SH-SY5Y (cell line): ENCODE measurements around the gene ANHX.

Source experiments
- GATA2 ChIP-seq: IDR thresholded peaks from 2 replicates; pipeline ENCODE4 v1.6.1; 2011; ENCODE audit warnings: mild to moderate bottlenecking, low read depth, low read length
- GATA3 ChIP-seq: IDR thresholded peaks from 2 replicates; pipeline ENCODE4 v1.6.1; 2011; ENCODE audit warnings: low read depth, mild to moderate bottlenecking, low read length, moderate library complexity

GRCh38 chr12:133225527-133225926, 10.2 kb downstream of the ANHX start:
- TF ChIP-seq GATA2 (no peak), GATA3 (no peak)
